GM19240 (cell line): ENCODE results near the gene GJD4.

Experiments
- DNase-seq: peaks from one replicate; pipeline ENCODE4 v3.0.0; 2011; ENCODE audit warnings: low spot score; ENCODE audit not compliant: insufficient read length

Gene GJD4

GRCh38 chr10:35579116-35579515, 26.0 kb upstream of the GJD4 start:
- DNase-seq = no peak

- no peak for DNase-seq
Measured at GRCh38 chr10:35579726-35580422, 25.3 kb upstream of the GJD4 start.

- no peak for DNase-seq
Measured at GRCh38 chr10:35580423-35580770, 24.7 kb upstream of the GJD4 start.

DNA sequence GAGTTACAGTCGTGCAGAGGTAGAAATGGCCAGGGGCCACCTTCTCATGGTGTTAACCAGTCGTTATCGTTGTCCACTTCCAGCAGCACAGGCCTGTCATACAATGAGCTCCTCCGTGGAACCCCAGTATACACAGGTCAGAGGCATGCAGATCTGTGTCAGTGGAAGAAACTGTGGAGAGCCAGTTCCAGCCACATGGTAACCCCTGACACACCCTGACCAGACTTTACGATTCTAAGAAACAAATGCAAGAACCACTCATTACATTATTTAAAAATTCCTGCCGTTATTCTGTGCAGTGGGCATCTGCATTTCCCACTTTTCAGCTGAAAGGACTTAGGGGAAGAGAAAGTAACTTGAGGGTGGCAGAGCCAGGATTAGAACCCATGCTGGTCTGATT, 23.5 kb upstream of the GJD4 start:
- no peak for DNase-seq

DNA sequence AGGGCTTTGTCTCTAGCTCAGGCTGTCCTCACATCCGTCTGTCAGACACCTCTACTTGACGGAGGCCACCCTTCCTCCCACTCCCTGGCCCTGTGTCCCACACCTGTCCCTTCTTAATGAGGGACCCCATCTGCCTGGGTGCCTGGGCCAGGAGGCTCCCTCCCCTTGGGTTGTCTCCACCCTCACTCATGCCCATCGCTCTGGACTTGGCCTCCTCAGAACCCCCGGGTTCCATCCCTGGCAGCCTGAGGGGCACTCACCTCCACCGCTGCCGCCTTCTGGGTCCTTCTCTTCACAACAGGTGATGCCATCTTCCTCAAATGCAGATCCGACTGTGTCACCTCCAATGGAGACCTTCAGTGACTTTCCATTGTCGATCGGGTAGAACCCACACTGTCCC, 20.2 kb upstream of the GJD4 start:
- DNase-seq = no peak

DNA sequence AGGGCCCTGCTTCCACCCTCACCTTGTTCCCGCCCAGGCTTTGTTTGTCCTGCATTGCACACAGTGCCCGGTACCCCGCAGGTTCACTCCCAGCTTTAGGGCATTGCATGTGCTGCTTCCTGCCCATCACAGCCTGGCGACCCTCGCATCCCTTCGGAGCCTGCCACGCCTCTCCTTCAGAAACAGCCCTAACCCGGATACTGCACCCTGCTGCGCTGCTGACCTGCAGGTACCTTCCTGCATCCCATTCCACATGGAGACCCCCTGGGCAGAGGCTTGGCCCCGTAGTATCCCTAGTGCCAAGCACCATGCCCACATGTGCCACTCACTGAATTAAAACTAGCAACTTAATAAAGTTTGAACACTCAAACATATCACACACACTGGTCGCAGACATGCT, 19.8 kb upstream of the GJD4 start:
- no peak for DNase-seq

DNA sequence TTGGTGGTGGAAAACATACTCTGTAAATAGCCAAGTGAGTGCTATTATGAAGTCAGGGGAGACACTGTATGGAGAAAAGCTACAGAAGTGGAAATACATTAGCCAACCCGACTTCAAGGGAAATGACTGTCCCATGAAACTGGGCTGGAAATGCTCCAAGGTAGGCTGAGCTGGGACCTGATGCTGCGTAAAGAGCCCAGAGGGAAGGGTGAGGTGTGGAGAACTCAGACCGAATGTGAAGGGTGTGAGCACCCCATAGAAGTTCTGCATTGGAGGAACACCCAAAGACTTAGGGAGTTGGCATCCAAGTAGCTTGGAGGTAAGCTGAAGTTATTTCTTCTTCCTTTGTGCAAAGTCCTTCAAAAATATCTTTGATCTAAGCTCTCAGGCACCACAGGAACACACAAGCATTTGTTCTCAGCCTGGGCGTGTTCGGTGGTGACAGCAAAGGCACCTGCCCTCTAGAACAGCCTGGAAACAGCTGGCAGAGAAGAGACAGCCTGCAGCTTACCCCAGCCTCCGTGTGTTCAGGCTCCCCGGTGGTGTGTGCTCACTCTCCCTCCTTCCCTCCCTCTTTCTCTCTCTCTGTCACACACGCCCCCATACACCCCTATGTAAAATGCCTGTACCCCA, 19.1 kb upstream of the GJD4 start:
- DNase-seq = no peak

DNA sequence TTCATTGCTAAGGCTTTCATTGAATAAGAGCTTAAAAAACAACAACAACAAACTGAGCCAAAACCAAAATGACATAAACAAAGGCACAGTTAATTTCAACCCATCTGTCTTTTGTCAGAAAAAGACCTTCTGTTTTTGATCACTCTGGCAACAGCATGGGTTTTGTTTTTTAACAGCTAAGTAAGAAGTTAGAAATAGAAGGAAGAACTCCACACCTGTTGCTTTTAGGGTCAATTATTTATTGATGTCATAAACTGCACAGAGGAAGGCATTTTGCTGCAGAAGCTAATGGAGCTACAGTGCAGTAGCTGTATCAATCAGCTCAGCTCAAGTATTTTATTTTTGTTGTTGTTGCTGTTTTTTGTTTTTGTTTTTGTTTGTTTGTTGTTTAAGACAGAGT, 16.3 kb upstream of the GJD4 start:
- DNase-seq = no peak

DNA sequence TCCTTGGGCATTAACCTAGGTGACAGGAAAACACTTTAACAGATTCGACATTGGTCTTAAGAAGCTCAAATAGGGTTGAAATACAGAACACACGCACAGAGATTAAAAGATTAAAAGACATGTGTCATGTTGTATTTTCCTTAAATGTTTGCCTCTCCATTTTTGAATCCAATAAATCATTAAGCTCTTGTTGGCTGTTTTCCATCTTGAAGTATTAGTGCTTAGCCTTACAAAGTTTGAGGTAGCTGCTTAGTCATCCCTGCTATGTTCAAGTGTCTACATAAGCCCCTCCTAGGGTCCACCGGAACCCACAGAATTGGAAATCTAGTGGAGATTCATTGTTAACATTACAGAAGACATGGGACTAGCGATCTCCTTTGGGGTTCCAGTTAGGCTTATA, 12.7 kb upstream of the GJD4 start:
- DNase-seq = no peak

DNA sequence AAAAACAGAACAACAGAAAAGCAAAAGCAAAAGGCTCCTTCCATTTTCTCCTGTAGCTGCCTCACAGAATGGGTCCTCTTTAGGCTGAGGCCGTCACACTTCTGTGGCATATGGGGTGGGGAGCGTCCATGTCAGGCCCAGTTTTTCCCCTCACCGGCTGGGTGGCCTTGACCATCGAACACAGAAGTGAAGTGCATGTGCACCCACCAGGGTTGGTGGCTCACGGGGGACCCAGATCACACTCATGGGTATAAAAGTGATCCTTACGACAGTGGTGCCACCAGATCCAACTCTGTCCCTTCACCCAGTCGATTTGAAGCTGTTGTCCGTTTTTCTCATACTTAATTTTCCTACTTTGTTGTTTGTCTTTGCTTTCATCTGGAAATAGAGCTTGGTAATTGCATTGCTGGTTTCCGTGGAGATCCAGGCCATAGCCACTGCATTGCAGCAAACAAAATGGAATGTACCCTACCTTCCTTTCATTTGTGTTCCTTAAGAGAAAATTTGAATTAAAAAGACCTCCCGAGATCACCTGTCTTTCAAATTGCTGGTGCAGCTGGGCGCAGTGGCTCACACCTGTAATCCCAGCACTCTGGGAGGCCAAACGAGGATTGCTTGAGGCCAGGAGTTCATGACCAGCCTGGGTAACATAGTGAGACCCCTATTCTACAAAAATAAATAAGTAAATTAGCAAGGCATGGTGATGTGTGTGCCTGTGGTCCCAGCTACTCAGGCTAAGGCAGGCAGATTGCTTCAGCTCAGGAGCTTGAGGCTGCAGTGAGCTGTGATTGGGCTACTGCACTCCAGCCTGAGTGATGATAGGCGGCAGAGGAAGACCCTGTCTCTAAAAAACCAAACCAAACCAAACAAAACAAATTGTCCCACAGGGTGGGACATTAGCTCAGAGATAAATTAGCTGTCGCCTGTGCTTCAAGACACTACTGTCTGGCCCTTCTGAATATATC, 10.7 kb upstream of the GJD4 start:
- DNase-seq = no peak

- DNase-seq = no peak
Measured at GRCh38 chr10:35595106-35595505, 10.0 kb upstream of the GJD4 start.

DNA sequence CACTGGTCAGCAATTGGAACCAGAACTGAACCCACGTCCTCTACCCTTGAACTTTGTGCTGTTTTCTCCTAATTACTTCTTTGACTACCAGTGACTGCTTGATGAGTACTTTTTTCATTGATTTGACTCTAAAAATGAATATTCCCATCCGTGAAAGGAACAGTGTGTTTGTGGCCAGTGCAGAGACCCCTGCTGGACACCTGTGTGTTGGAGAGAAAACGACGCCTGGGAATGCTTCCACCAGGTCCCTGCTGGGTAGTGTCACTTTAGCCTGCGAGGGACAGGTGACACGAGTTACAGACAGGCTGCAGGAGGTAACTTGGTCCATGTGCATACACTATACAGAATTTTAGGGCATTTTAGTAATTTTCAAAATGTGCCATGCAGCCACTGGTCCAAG, 6.8 kb upstream of the GJD4 start:
- DNase-seq = no peak

- no peak for DNase-seq
Measured at GRCh38 chr10:35600193-35600592, 4.9 kb upstream of the GJD4 start.

- DNase-seq = no peak
Measured at GRCh38 chr10:35606430-35606829, 1.3 kb downstream of the GJD4 start.

GRCh38 chr10:35607475-35608327, 2.6 kb downstream of the GJD4 start:
- no peak for DNase-seq

- no peak for DNase-seq
Measured at GRCh38 chr10:35608328-35608672, 3.2 kb downstream of the GJD4 start.

DNA sequence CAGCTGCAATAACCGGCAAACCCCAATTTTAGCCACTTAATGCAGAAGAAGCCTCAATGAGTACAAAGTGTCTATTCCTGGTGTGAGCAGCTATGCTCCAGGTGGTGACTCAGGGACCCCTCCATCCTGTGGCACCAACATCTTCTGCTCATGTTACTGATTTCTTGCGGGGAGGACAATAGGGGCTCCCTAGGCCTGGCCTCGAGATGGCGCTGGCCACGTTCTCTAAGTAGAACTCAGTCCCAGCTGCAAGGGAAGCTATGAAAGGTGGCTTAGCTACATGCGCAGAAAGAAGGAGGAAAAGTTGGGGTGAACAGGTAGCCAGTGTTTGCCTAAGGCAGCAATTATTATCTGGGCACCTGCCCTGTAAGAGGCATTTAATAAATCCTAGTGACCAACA, 6.6 kb downstream of the GJD4 start:
- DNase-seq = no peak

DNA sequence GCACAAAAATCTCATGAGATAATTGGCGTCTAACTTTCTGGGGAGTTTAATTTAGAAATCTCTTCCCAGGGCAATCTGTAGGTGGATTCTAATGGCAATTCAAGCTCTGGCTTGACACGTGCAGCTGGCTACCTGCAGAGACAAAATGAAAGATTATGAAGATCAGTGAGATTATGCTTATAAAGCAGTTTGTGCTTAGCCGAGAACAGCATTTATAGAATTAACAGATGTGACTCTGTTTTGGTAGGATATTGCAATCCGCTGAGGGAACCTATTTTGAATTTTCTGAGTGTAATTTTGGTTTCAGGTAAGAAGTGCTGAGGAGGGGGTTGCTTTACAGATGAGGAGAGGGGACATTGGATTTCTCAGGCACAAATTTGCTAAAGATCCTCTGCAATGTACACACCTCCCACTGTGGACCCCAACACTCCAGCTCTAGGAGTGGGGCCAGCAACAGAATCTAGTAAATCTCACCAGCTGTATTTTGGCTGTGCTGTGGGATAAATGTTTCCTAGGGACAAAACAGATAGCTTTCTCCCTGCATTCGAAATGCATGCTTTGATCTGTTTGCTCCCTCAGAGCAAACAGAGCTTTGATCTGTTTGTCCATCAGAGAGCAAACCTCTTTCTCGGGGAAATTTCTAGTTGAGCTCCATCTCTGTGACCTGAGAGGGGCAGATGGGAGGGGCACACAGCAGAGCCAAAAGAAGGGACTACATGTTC, 7.4 kb downstream of the GJD4 start:
- no peak for DNase-seq

GRCh38 chr10:35613107-35613440, 7.9 kb downstream of the GJD4 start:
- DNase-seq = no peak

DNA sequence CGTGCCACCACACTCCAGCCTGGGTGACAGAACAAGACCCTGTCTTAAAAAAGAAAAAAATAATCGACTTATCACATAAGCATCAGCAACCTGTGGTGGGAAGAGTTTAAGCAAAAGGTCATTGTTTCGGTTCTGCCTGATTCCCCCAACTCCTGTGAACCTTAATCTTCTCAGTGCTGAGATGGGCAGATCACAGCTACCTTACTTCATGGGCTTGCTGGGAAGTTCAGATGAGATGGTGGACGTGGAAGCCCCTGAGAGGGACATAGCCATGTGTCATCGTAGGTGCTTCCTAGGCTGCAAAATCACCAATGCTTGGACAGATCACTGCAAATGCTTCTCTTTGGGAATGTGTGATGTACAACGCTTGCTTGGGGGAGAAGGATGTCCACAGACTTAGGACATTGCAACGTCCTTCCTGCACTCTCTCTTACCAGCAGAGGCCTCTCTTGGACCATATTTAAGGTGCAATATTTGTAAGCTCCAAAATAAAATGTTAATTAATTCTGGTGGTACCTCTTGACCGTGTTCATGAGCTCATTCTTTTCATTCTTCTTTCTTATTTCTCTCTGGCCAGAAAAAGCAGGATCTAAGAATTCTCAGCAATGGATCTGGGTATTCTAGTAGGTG, 8.6 kb downstream of the GJD4 start:
- no peak for DNase-seq

- DNase-seq = no peak
Measured at GRCh38 chr10:35614312-35614711, 9.2 kb downstream of the GJD4 start.
